Measurements from ENCODE around the gene C1orf21.

C1orf21 gene

DNA sequence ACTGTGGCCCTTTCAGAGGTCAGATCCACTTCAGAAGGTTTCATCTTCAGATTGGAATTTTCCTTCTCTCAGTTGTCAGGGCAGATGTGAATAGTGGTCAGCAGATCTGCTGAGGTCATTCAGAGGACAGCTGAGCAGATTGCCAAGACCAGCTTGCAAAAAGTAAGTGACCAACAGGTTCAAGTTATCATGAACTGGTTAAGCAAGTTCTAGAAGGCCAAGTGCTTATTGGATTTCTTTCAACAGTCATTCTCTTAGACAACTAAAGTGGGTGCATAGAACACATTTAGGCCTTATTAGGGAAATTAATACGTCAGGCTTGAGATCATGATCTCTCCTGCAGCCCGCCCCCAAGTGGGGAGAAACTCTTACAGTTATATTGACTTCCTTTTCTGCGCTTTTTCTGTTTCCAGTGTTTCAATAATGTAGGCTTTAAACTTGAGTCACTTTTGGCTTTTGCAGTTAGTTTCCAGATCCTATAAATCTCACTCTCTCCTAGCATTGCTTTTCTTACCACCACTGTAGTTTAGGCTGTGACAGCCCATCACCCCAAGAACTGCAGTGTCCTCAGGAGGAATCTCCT lies 96.4 kb downstream of the C1orf21 start:
- Histone ChIP-seq H3K27me3 (replicated peaks) (no peaks in the 10 kb centered on the region), H3K4me3 (ENCODE audit: low read depth, low read length) (no peak overlapping the region), H3K36me3 (replicated peaks) (no peaks in the 10 kb centered on the region), H3K27ac (peak overlapping the region; percentile 35)
- peak; percentile 67 for DNase-seq
- TF ChIP-seq, protein P1, sequence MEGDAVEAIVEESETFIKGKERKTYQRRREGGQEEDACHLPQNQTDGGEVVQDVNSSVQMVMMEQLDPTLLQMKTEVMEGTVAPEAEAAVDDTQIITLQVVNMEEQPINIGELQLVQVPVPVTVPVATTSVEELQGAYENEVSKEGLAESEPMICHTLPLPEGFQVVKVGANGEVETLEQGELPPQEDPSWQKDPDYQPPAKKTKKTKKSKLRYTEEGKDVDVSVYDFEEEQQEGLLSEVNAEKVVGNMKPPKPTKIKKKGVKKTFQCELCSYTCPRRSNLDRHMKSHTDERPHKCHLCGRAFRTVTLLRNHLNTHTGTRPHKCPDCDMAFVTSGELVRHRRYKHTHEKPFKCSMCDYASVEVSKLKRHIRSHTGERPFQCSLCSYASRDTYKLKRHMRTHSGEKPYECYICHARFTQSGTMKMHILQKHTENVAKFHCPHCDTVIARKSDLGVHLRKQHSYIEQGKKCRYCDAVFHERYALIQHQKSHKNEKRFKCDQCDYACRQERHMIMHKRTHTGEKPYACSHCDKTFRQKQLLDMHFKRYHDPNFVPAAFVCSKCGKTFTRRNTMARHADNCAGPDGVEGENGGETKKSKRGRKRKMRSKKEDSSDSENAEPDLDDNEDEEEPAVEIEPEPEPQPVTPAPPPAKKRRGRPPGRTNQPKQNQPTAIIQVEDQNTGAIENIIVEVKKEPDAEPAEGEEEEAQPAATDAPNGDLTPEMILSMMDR (IDR thresholded peaks at IDR 0.05; ENCODE audit: low read depth, low read length, missing control alignments), result no peak
- in situ Hi-C loops (cut with HindIII; ENCODE audit: low pct_ligation_motif_present, low sequenced_read_pairs), result no loop called here

GRCh38 chr1:184485751-184486723 lies 99.2 kb downstream of the C1orf21 start:
- Histone ChIP-seq H3K27me3 (replicated peaks) (no peaks in the 10 kb centered on the region), H3K4me3 (ENCODE audit: low read depth, low read length) (no peak overlapping the region), H3K27ac (no peak overlapping the region), H3K36me3 (replicated peaks) (no peaks in the 10 kb centered on the region)
- in situ Hi-C loops (cut with HindIII; ENCODE audit: low pct_ligation_motif_present, low sequenced_read_pairs), result no loop called here
- DNase-seq, result no peak
- TF ChIP-seq, protein P1 (IDR thresholded peaks at IDR 0.05; ENCODE audit: low read depth, low read length, missing control alignments), result no peak

DNA sequence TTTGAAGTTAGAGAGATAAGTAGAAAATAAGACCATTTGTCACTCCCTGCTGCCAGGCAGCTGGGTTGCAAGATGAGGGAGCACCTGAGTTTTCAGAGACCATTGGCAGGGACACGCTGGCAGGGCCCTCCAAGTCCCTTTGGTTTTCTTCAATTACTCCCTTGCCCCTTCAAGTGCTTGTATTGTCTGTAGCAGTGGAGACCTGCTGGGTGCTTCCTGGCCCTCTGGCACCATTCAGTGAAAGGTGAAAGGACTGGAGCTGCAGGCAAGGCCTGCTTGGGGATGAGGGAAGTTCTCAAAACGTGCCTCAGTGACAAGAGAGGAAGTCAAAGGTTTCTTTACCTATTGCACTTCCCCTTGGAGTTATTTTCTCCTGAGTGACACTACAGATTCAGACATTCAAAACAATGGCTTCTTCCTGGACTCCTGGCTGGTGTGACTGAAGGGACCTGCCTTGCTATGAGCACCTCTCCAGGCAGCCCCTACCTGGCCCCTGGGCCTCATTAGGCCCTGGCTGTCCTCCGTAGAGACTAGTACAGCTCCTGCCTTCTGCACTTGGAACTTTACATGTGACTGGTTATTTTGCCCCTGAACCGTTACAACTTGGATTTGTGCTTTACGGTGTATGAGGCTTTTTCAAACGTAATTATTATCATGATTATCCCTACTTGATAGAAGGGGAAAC lies 100.1 kb downstream of the C1orf21 start:
- in situ Hi-C loops (cut with HindIII; ENCODE audit: low pct_ligation_motif_present, low sequenced_read_pairs), result no loop called here
- Histone ChIP-seq H3K27me3 (replicated peaks) (no peaks in the 10 kb centered on the region), H3K4me3 (ENCODE audit: low read depth, low read length) (no peak overlapping the region), H3K36me3 (replicated peaks) (no peaks in the 10 kb centered on the region), H3K27ac (no peak overlapping the region)
- TF ChIP-seq, protein P1 (IDR thresholded peaks at IDR 0.05; ENCODE audit: low read depth, low read length, missing control alignments), result no peak
- DNase-seq, result no peak

GRCh38 chr1:184487531-184488193 lies 100.8 kb downstream of the C1orf21 start:
- Histone ChIP-seq H3K36me3 (replicated peaks) (no peaks in the 10 kb centered on the region), H3K4me3 (ENCODE audit: low read depth, low read length) (no peak overlapping the region), H3K27ac (no peak overlapping the region), H3K27me3 (replicated peaks) (no peaks in the 10 kb centered on the region)
- TF ChIP-seq, protein P1 (IDR thresholded peaks at IDR 0.05; ENCODE audit: low read depth, low read length, missing control alignments), result no peak
- in situ Hi-C loops (cut with HindIII; ENCODE audit: low pct_ligation_motif_present, low sequenced_read_pairs), result no loop called here
- no peak for DNase-seq

- in situ Hi-C loops (cut with HindIII; ENCODE audit: low pct_ligation_motif_present, low sequenced_read_pairs), result no loop called here
- Histone ChIP-seq H3K36me3 (replicated peaks) (no peaks in the 10 kb centered on the region), H3K27me3 (replicated peaks) (no peaks in the 10 kb centered on the region), H3K4me3 (ENCODE audit: low read depth, low read length) (no peak overlapping the region), H3K27ac (no peak overlapping the region)
- TF ChIP-seq, protein P1 (IDR thresholded peaks at IDR 0.05; ENCODE audit: low read depth, low read length, missing control alignments), result no peak
- DNase-seq, result no peak
These were observed 103.1 kb downstream of the C1orf21 start for GRCh38 chr1:184489908-184490307.

All from brain microvascular endothelial cell (primary cell).